HAP-1 (cell line): ENCODE measurements around the gene PLEKHD1.

Source experiments
- DNase-seq, 2 experiments: peaks; one replicate each; pipeline ENCODE4 v3.0.0-alpha.2; 2016 to 2020; ENCODE audit warnings: low spot score in 2 of 2
- H3K27me3 ChIP-seq: fragments of 250-450 bp; sonication (Bioruptor Pico); 2 replicates; pipeline ENCODE4 v1.5.1; 2020; ENCODE audit warnings: low read depth, mild to moderate bottlenecking, moderate library complexity
- H3K36me3 ChIP-seq: fragments of 250-450 bp; sonication (Bioruptor Pico); replicated peaks from 2 replicates; pipeline ENCODE4 v1.5.1; 2020; ENCODE audit warnings: mild to moderate bottlenecking
- H3K4me1 ChIP-seq: fragments of 250-450 bp; sonication (Bioruptor Pico); 2 replicates; pipeline ENCODE4 v1.5.1; 2020; ENCODE audit warnings: mild to moderate bottlenecking
- H3K4me3 ChIP-seq: fragments of 250-450 bp; sonication (Bioruptor Pico); 2 replicates; pipeline ENCODE4 v1.5.1; 2020; ENCODE audit warnings: mild to moderate bottlenecking, moderate library complexity
- H3K9me3 ChIP-seq: fragments of 250-450 bp; sonication (Bioruptor Pico); 2 replicates; pipeline ENCODE4 v1.5.1; 2020; ENCODE audit warnings: mild to moderate bottlenecking, moderate library complexity
- in situ Hi-C: fragments of 300-500 bp; cut with MboI; formaldehyde crosslinking; loops from 3 replicates; pipeline ENCODE4 v1.14.3; 2020; ENCODE audit warnings: low sequenced_read_pairs, inconsistent platforms, mixed read lengths

Gene PLEKHD1

DNA sequence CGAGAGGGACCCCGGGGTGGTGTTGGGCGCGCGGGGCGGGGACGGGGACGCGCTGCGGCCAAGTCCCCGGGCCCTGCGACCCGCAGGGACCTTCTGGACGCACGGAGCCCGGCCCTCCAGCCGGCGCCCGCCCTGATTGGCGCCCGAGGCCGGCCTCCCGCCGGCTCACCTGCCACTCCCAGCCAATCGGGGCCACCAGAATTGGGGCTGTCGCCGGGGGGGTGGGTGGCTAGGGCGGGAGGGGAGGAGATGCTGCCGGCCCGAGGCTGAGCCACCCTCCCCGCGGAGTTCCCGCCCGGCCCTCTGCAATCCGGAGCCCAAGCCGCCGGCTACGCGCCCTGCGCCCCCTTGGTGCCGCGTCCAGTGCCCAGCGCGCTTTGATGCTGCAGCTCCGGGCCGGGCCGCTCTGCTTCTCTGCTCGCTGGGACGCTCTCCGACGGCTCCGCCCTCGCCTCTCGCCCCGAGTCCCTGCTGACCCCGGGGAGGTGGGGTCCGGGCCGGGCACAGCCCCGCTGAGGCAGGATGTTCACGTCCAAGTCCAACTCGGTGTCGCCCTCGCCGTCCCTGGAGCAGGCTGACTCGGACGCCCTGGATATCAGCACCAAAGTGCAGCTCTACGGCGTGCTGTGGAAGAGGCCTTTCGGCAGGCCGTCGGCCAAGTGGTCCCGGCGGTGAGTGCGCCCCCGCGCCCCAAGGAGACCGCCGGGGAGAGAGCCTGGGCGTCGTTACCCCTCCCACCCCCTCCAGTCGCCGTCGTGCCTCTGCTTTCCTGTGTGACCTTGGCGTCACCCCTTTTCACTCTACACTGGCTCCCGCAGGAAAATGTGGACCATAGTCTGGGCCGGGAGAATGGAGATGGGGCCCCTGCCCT lies at the start of gene PLEKHD1:
TSS of gene PLEKHD1 (plus strand) at position 285 of the 871 bp plus-strand sequence. CDS start at position 523, 238 bp downstream.
- Histone ChIP-seq H3K4me1 (no peaks in the 10 kb centered on the region), H3K27me3 (peaks cover 22% of the 10 kb centered on the region), H3K36me3 (no peaks in the 10 kb centered on the region), H3K9me3 (no peaks in the 10 kb centered on the region), H3K4me3 (peak within 1 kb of the TSS; percentile 6; the same call in 1 of the 2 replicates)
- DNase-seq, result peak in 1 of 2 experiments; percentile 37
- in situ Hi-C loops, result no loop called here

DNA sequence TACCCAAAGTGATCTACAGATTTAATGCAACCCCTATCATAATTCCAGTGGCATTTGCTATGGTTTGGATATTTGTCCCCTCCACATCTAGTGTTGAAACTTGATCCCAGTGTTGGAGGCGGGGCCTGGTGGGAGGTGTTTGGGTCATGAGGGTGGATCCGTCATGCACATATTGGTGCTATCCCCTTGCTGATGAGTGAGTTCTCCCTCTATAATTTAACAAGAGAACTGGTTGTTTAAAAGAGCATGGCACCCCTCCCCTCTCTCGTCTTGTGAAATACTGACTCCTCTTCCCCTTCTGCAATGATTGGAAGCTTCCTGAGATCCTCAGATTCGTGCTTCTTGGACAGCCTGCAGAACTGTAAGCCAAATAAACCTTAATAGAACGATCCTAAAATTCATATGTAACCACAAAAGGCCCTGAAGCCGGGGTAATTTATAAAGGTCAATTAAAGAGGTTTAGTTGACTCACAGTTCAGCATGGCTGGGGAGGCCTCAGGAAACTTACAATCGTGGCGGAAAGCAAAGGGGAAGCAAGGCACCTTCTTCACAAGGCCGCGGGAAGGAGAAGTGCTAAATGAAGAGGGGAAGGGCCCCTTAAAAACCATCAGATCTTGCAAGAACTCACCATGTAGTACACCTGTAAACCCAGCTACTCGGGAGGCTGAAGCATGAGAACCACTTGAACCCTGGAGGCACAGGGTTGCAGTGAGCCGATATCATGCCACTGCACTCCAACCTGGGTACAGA lies 44.8 kb upstream of the PLEKHD1 start:
- in situ Hi-C loops, result no loop called here

DNA sequence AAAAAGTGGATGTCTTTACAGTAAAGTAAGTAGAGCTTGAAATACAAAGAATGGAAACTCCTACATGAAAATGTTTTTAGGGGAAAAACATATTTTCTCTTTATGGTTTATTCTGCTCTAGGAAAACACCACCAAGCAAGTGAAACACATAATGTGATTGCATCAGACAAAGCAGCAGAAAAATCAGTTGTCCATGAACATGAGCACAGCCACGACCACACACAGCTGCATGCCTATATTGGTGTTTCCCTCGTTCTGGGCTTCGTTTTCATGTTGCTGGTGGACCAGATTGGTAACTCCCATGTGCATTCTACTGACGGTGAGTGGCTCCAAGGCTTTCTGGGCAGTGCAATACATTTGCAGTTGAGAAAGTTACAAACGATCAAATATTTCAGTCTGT lies 42.6 kb upstream of the PLEKHD1 start:
- H3K4me3 ChIP-seq, result no peak overlapping the region

More for the DNA sequence above, 44.8 kb upstream of the PLEKHD1 start:
- H3K4me3 ChIP-seq, result no peak overlapping the region
- no peaks in the 10 kb centered on the region for H3K36me3 ChIP-seq
- H3K27me3 ChIP-seq, result no peaks in the 10 kb centered on the region
- peak in 1 of 2 experiments; percentile 37 for DNase-seq
- H3K4me1 ChIP-seq, result 0 out of 2 replicates have a peak, but pooled peaks cover 2% of the 10 kb centered on the region
- H3K9me3 ChIP-seq, result no peaks in the 10 kb centered on the region

DNA sequence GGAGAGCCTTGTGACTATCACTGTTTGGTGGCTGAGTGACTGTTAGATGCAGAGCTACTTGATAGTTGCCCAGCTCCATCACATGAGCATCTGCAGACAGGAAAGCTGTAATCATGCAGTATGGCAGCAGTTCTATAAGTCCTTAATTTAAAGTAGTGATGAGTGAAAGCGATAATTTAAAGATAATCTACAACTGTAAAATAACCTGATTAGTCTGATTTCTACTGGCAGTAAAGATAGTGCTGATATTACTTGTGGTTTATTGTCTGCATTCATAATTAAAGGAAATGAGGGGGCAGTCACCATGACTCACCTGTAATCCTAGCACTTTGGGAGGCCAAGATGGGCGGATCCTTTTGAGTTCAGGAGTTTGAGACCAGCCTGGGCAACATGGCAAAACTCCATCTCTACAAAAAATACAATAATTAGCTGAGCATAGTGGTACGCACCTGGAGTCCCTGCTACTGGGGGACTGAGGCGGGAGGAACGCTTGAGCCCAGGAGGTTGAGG lies 41.2 kb upstream of the PLEKHD1 start:
- Histone ChIP-seq H3K9me3 (no peaks in the 10 kb centered on the region), H3K4me1 (no peaks in the 10 kb centered on the region), H3K4me3 (no peak overlapping the region), H3K27me3 (no peaks in the 10 kb centered on the region), H3K36me3 (no peaks in the 10 kb centered on the region)
- in situ Hi-C loops, result no loop called here
- DNase-seq, result no peak

More for the DNA sequence above, 42.6 kb upstream of the PLEKHD1 start:
- H3K36me3 ChIP-seq, result no peaks in the 10 kb centered on the region
- H3K27me3 ChIP-seq, result no peaks in the 10 kb centered on the region
- no peaks in the 10 kb centered on the region for H3K9me3 ChIP-seq
- in situ Hi-C loops, result no loop called here
- DNase-seq, result no peak
- H3K4me1 ChIP-seq, result no peaks in the 10 kb centered on the region

DNA sequence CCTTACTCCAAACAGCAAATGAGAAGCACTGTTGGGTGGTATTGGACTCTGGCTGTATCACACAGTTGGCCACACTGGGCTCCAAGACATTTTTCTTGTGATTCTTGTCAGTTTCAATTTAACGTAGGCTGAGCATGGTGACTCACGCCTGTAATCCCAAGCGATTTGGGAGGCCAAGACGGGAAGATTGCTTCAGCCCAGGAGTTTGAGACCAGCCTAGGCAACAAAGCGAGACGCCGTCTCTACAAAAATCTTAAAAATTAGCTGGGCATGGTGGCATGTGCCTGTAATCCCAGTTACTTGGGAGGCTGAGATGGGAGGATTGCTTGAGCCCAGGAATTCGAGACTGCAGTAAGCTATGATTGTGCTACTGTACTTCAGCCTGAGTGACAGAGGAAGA lies 35.3 kb upstream of the PLEKHD1 start:
- H3K36me3 ChIP-seq, result no peaks in the 10 kb centered on the region
- DNase-seq, result no peak
- no peaks in the 10 kb centered on the region for H3K9me3 ChIP-seq
- H3K27me3 ChIP-seq, result no peaks in the 10 kb centered on the region
- in situ Hi-C loops, result no loop called here
- H3K4me3 ChIP-seq, result no peak overlapping the region
- no peaks in the 10 kb centered on the region for H3K4me1 ChIP-seq

DNA sequence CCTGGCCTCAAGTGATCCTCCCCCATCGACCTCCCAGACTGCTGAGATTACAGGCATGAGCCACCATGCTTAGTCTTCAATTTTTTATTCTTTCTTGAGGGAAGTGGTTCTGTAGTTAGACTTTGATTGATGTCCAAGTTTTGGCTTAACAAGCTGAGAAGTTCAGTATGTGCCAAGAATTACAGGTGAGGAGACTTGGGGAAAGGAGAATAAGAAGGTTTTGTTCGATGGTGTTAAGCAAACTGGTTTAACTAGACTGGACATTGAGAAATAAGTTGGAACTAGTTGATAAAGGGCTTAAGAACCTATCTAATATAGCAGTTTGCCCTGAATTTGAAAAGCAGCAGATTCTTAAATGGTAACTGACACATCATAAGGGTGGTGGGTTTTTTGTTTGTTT lies 32.6 kb upstream of the PLEKHD1 start:
- no peak for DNase-seq
- no peaks in the 10 kb centered on the region for H3K9me3 ChIP-seq
- no peak overlapping the region for H3K4me3 ChIP-seq
- peaks cover 14% of the 10 kb centered on the region for H3K36me3 ChIP-seq
- in situ Hi-C loops, result no loop called here
- no peaks in the 10 kb centered on the region for H3K4me1 ChIP-seq
- H3K27me3 ChIP-seq, result no peaks in the 10 kb centered on the region

DNA sequence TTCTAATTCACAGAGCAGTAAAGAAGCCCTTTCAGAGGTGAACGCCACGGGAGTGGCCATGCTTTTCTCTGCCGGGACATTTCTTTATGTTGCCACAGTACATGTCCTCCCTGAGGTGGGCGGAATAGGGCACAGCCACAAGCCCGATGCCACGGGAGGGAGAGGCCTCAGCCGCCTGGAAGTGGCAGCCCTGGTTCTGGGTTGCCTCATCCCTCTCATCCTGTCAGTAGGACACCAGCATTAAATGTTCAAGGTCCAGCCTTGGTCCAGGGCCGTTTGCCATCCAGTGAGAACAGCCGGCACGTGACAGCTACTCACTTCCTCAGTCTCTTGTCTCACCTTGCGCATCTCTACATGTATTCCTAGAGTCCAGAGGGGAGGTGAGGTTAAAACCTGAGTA lies 26.2 kb upstream of the PLEKHD1 start:
- H3K36me3 ChIP-seq, result peaks cover 14% of the 10 kb centered on the region
- H3K9me3 ChIP-seq, result no peaks in the 10 kb centered on the region
- H3K27me3 ChIP-seq, result no peaks in the 10 kb centered on the region
- no peak for DNase-seq
- H3K4me3 ChIP-seq, result no peak overlapping the region
- no peaks in the 10 kb centered on the region for H3K4me1 ChIP-seq
- in situ Hi-C loops, result no loop called here

DNA sequence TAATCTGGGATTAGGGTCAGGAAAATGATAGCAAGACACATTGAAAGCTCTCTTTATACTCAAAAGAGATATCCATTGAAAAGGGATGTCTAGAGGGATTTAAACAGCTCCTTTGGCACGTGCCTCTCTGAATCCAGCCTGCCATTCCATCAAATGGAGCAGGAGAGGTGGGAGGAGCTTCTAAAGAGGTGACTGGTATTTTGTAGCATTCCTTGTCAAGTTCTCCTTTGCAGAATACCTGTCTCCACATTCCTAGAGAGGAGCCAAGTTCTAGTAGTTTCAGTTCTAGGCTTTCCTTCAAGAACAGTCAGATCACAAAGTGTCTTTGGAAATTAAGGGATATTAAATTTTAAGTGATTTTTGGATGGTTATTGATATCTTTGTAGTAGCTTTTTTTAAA lies 25.4 kb upstream of the PLEKHD1 start:
- peaks cover 14% of the 10 kb centered on the region for H3K36me3 ChIP-seq
- no peak for DNase-seq
- no peaks in the 10 kb centered on the region for H3K9me3 ChIP-seq
- in situ Hi-C loops, result no loop called here
- no peak overlapping the region for H3K4me3 ChIP-seq
- no peaks in the 10 kb centered on the region for H3K4me1 ChIP-seq
- H3K27me3 ChIP-seq, result no peaks in the 10 kb centered on the region

DNA sequence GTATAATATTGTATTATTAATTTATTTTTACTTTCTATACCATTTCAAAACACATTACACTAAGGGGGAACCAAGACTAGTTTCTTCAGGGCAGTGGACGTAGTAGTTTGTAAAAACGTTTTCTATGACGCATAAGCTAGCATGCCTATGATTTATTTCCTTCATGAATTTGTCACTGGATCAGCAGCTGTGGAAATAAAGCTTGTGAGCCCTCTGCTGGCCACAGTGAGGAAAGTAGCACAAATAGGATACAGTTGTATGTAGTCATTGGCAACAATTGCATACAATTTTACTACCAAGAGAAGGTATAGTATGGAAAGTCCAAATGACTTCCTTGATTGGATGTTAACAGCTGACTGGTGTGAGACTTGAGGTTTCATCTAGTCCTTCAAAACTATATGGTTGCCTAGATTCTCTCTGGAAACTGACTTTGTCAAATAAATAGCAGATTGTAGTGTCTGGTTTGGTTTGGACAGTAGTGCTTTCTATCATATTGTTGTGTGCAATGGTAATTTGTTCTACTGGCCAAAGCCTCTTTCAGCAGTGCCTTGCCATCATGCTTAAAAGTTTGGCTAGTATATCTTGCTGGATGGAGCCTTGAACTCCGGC lies 24.3 kb upstream of the PLEKHD1 start:
- DNase-seq, result peak; percentile 53 to 64
- in situ Hi-C loops, result no loop called here

DNA sequence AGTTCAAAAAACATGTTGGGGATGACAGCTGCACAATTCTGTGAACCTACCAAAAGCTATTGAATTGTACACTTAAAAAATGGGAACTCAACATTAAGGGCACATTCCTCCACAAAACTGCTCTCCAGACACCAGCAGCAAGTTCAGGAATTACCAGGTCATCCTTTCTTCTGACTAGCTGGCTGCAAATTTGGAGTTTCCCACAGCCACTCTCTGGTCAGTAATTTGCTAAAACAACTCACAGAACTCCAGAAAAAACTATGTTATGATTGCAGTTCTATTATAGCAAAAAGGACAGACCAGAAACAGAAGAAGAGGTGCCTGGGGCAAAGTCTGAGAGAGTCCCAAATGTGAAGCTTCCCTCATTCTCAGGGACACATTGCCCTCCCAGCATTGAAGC lies 20.1 kb upstream of the PLEKHD1 start:
- Histone ChIP-seq H3K27me3 (no peaks in the 10 kb centered on the region), H3K9me3 (no peaks in the 10 kb centered on the region), H3K4me3 (no peak overlapping the region), H3K4me1 (no peaks in the 10 kb centered on the region), H3K36me3 (no peaks in the 10 kb centered on the region)
- in situ Hi-C loops, result no loop called here
- no peak for DNase-seq

More for the DNA sequence above, 24.3 kb upstream of the PLEKHD1 start:
- H3K9me3 ChIP-seq, result no peaks in the 10 kb centered on the region
- H3K36me3 ChIP-seq, result peaks cover 14% of the 10 kb centered on the region
- no peaks in the 10 kb centered on the region for H3K4me1 ChIP-seq
- no peak overlapping the region for H3K4me3 ChIP-seq
- H3K27me3 ChIP-seq, result no peaks in the 10 kb centered on the region

DNA sequence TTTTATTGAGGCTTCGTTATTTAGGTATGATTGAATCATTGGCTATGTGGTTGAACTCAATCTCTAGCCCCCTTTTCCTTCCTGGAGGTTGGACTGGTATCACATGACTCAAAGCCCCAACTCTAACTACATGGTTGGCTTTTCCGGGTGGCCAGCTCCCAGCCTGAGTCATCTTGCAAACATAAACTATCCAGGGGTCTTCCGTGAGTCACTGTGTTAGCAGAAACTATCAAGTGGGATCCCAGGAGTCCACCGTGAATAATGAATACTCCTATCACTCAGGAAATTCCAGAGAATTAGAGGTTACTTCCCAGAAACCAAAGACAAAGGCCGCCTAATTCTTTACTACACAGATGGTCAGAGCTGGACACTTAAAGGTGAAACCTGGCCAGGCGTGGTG lies 19.7 kb upstream of the PLEKHD1 start:
- Histone ChIP-seq H3K27me3 (no peaks in the 10 kb centered on the region), H3K4me1 (no peaks in the 10 kb centered on the region), H3K4me3 (no peak overlapping the region), H3K36me3 (no peaks in the 10 kb centered on the region), H3K9me3 (no peaks in the 10 kb centered on the region)
- in situ Hi-C loops, result no loop called here
- no peak for DNase-seq

DNA sequence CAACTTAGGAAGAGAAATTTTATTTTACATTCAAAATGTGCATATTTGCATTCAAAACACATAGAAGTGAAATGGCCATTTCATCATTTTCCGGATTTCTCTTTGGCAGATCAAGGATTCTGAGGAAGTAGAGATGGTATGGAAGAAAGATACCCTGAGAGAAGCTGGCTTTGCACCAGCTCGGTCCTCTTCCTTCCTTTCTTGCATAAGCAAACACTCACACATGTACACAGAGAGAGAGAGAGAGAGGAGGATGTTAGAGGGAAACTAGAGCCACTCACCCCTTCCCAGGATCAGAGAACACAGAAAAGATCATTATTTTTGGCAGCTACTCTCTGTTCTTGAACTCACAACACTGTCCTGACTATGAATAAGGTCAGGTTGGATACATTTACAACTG lies 15.6 kb upstream of the PLEKHD1 start:
- no peaks in the 10 kb centered on the region for H3K9me3 ChIP-seq
- in situ Hi-C loops, result no loop called here
- no peak for DNase-seq
- no peak overlapping the region for H3K4me3 ChIP-seq
- no peaks in the 10 kb centered on the region for H3K27me3 ChIP-seq
- no peaks in the 10 kb centered on the region for H3K36me3 ChIP-seq
- H3K4me1 ChIP-seq, result no peaks in the 10 kb centered on the region

DNA sequence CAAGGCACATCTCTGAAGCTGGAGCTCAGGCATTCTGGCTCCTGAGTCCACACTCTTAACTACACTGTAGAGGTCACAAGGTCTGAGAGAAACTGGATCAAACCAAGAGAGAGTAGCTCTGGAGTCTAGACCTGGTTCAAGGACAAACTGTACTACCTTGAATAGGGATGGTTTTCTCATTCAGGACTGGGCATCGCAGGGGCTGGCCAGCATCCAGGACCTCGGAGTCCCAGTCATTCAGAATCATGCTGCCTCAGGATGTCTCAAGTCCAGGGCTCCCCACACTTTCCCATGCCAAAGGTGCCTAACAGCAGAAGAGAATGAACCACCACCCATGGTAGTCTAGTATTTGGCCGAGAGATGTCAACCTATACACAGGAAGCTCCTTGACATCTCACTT lies 13.1 kb upstream of the PLEKHD1 start:
- no peak for DNase-seq
- H3K4me1 ChIP-seq, result no peaks in the 10 kb centered on the region
- H3K27me3 ChIP-seq, result no peaks in the 10 kb centered on the region
- H3K9me3 ChIP-seq, result no peaks in the 10 kb centered on the region
- no peaks in the 10 kb centered on the region for H3K36me3 ChIP-seq
- in situ Hi-C loops, result loop anchor here (10.0 kb wide), 1 partner anchor 217 kb away; no protein-coding TSS in a partner anchor
- no peak overlapping the region for H3K4me3 ChIP-seq
